Upper lobe of left lung (tissue), 6 donors: ENCODE data around the gene KLF3. TPM values are rescaled to one million over a fixed set of nuclear protein-coding genes. Genes with fewer than 3 reads are reported as not detected.
A peak's percentile ranks its signal among the peaks of the same experiment; 100 is the strongest.

Source experiments
- ATAC-seq, 2 donors: fragments of 200-7000 bp; cut with Tn5 transposase; one replicate each; pipeline ENCODE4 v1.9.1; 2022; ENCODE audit warnings: mild to moderate bottlenecking in 2 of 2, moderate library complexity in 2 of 2; ENCODE audit not compliant: low FRiP score in 2 of 2
- DNase-seq, 2 donors: peaks; one replicate each; pipeline ENCODE4 v3.0.0-alpha.2; 2019 to 2020
- H3K27ac ChIP-seq, 4 donors: fragments of 200-600 bp; sonication (generic); one replicate each; pipeline ENCODE4 v1.5.1; 2016 to 2019
- H3K27me3 ChIP-seq, 4 donors: fragments of 200-600 bp; sonication (generic); one replicate each; pipeline ENCODE4 v1.5.1; 2017 to 2019
- H3K36me3 ChIP-seq, 4 donors: fragments of 200-600 bp; sonication (generic); one replicate each; pipeline ENCODE4 v1.5.1; 2016 to 2019
- H3K4me1 ChIP-seq, 4 donors: fragments of 200-600 bp; sonication (generic); one replicate each; pipeline ENCODE4 v1.5.1; 2018 to 2019
- H3K4me3 ChIP-seq, 4 donors: fragments of 200-600 bp; sonication (generic); one replicate each; pipeline ENCODE4 v1.5.1; 2017 to 2019; ENCODE audit warnings: mild to moderate bottlenecking in 2 of 4, moderate library complexity in 1 of 4
- H3K9me3 ChIP-seq, 4 donors: fragments of 200-600 bp; sonication (generic); one replicate each; pipeline ENCODE4 v1.5.1; 2018 to 2019
- EP300 ChIP-seq, 4 donors: sonication (generic); formaldehyde crosslinking; IDR thresholded peaks; one replicate each; pipeline ENCODE4 v1.5.1; 2017; ENCODE audit warnings: antibody characterized with exemption in 4 of 4, control low read depth in 2 of 4
- POLR2A ChIP-seq, 4 donors: fragments of 450-650 bp; IDR thresholded peaks; one replicate each; pipeline ENCODE4 v1.5.1; 2016 to 2017; ENCODE audit warnings: antibody characterized with exemption in 4 of 4, mild to moderate bottlenecking in 2 of 4
- POLR2AphosphoS5 ChIP-seq, 2 donors: sonication (generic); formaldehyde crosslinking; IDR thresholded peaks; one replicate each; pipeline ENCODE4 v1.5.1; 2017; ENCODE audit warnings: antibody characterized with exemption in 2 of 2
- WGBS, 2 donors: methylation state at CpG; one replicate each; pipeline ENCODE4 v1.1.5; 2017 to 2018; 5-methylcytosine and 5-hydroxymethylcytosine counted together
- total RNA-seq, 6 donors: library from RNA; depleted of rRNA in 4 of 6; stranded (reverse); fragments of >200 nt in 4 of 6; gene quantifications; one replicate each; pipeline versions ENCODE4 v1.1.0 to v1.2.1, GENCODE V29; 2016 to 2021
- TF ChIP-seq, protein P1 (sequence below), 6 experiments: fragments of 450-650 bp in 4 of 6; fragments of 200-600 bp in 2 of 6; sonication (generic) in 2 of 6; IDR thresholded peaks; one replicate each; pipeline ENCODE4 v1.5.1; 2016 to 2019; ENCODE audit warnings: antibody characterized with exemption in 6 of 6
- donor health status: DM: no; HTN: no; CAD: no; lungs with moderate emphysema.
- donor health status: DM: no; HTN: yes; CAD: no; lungs with severe emphysema.

The KLF3 gene
- total RNA-seq, 6 donors from 2014 or later, result 32.5 to 73.9 (median 48.3) TPM

DNA sequence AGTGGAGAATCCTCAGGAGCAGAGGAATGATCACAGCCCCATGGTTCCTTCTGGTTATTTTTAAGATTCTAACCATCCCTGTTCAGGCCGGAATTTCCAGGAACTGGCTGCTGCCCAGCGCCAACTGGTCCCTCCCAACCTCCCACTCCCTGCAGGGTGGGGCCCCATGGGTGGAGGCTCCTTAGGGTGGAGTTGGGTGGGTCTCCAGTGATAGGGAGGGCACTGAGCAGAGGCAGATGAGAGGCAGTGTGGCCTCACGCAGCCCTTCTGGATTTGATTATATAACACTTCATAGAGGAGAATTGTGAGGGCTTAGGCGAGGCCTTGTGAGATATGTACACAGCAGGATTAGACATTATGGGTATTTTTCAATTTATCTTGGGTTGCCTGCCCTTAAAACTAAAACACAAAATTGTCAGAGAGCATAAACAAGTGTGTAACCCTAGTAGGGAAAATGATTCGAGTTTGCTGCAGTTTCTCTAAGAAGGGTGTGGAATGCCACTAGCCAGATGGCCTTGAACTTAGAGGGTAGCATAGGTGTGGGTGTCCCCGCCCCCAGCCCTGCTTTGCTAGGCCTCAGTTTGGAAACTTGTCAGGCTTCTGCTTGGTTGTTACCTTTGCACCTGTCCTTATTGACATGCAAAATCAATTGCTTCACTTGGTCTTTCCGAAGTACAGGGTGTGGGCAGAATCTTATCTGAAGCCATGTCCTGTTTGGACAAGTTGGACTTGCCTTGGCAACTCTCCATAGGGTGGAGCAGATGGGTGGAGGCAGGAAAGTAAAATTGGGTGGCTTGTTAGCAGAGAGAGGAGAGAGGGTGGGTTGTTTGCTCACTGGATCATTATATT is 9.4 kb downstream of the KLF3 start:
- Histone ChIP-seq H3K9me3 (no peaks in the 10 kb centered on the region), H3K36me3 (no peaks in the 10 kb centered on the region), H3K27me3 (no peaks in the 10 kb centered on the region), H3K27ac (peak overlapping the region; percentile 79 to 100 (median 97)), H3K4me1 (peaks cover 86 to 99% (median 94%) of the 10 kb centered on the region in 4 donors), H3K4me3 (peak overlapping the region in 2 of 4 donors; percentile 2 to 24)
- 20 to 22% methylated on average over 6 to 7 of the region's 7 CpGs for WGBS, 2 donors
- TF ChIP-seq POLR2A (IDR thresholded peaks at IDR 0.05), result no peak
- peak; percentile 40 to 69 for TF ChIP-seq POLR2AphosphoS5 (IDR thresholded peaks at IDR 0.05)
- TF ChIP-seq EP300 (IDR thresholded peaks at IDR 0.05), result peak in 2 of 4 donors; percentile 71 to 72
- TF ChIP-seq, protein P1, sequence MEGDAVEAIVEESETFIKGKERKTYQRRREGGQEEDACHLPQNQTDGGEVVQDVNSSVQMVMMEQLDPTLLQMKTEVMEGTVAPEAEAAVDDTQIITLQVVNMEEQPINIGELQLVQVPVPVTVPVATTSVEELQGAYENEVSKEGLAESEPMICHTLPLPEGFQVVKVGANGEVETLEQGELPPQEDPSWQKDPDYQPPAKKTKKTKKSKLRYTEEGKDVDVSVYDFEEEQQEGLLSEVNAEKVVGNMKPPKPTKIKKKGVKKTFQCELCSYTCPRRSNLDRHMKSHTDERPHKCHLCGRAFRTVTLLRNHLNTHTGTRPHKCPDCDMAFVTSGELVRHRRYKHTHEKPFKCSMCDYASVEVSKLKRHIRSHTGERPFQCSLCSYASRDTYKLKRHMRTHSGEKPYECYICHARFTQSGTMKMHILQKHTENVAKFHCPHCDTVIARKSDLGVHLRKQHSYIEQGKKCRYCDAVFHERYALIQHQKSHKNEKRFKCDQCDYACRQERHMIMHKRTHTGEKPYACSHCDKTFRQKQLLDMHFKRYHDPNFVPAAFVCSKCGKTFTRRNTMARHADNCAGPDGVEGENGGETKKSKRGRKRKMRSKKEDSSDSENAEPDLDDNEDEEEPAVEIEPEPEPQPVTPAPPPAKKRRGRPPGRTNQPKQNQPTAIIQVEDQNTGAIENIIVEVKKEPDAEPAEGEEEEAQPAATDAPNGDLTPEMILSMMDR (IDR thresholded peaks at IDR 0.05), result no peak
- ATAC-seq (peak; percentile 76 to 78), DNase-seq (peak; percentile 21 to 67)

DNA sequence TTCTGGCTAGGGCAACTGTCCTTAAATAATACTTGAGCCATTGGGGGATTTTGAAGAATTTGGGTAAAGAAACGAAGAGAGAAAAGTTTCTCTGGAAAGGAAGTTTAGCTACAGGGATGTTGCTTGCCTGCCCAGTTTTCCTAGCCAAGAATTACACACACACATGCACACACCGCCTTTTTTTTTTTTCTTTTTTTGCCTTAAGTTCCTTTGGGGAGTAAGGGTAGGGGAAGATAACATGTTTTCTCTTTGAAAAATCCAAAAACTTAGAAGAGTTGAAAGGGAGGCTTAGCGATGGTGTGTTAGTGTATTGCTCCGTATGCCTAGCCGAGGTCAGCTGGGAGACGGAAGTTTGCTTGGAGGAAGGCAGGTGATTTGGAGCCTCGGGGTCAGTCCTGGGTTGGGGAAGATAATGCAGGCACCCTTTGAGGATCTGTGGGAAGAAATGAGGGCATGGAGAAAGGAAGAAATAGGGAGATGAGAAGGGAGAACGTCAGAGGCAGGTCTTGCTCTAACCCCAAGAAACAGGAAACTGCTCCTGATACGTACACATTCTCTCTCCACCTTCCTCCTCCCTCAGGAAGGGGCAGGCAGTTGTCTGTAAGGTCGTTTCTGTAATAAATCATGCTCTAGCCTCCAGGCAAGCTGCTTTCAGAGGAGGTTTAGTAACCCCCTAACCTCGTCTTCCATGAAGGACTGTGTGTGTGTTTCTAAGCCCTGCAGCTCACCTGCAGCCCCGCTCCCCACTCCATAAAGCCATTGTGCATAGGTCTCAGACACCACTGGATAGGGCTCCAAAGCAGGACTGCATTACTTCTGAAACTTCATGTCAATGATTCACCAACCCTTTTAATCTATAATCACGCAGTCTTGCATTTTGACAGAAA is 10.5 kb downstream of the KLF3 start:
- Histone ChIP-seq H3K27ac (peak overlapping the region; percentile 79 to 100 (median 97)), H3K4me1 (peaks cover 78 to 89% (median 84%) of the 10 kb centered on the region in 4 donors), H3K27me3 (no peaks in the 10 kb centered on the region), H3K9me3 (no peaks in the 10 kb centered on the region), H3K36me3 (no peaks in the 10 kb centered on the region), H3K4me3 (peak overlapping the region in 2 of 4 donors; percentile 2 to 24)
- ATAC-seq (no peak), DNase-seq (no peak)
- TF ChIP-seq, protein P1 (IDR thresholded peaks at IDR 0.05), result no peak
- no peak for TF ChIP-seq POLR2A (IDR thresholded peaks at IDR 0.05)
- TF ChIP-seq EP300 (IDR thresholded peaks at IDR 0.05), result no peak
- TF ChIP-seq POLR2AphosphoS5 (IDR thresholded peaks at IDR 0.05), result no peak
- 19 to 25% methylated on average over 13 of the region's 13 CpGs for WGBS, 2 donors

DNA sequence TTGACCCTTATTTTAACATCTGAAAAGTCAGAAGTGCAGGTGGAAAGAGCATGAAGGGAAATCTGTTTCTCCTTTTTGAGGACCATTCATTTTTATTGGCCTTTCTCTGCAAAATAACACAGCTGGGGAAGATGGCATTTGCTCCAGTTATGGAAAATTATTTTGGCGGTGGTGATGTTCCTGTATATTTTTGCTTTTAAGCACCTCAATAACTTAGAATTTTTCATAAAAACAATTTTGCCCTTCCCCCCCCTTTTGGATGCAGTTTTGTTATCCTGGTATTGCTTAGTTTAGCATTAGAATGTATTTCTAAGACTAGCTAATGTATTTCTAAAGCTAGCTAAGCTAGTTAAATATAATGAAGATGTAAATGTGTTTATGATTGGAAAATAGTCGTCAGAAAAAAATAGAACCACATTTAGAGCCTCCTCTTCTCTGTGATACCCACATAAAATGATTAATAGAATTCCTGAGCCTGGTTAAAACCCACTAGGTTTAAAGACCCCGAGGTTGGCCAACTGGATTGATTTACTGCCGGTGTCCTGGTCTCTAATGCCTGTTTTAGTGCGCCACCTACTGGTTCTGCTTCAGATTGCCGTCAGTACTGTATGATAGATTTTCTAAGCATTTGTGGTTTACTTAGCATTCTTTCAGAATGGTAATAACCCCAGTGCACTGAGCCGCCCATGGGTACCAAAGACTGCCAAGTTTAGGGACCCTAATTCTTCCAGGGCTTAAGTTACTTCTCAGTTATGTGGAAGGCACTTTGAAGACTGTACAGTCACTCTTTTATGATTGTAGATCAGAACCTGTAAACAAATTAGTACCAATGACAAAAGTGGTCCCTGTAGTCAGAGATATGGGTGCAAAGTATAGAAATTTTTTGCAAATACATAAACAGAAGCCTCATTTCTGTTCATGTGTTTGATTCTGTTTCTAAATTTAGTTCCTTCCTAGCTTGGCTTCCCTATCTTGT is 11.4 kb downstream of the KLF3 start:
- Histone ChIP-seq H3K27ac (peak overlapping the region; percentile 79 to 100 (median 97)), H3K4me3 (peak overlapping the region in 1 of 4 donors; percentile 24)
- ATAC-seq, result peak; percentile 63 to 74

More for the DNA sequence above, 11.4 kb downstream of the KLF3 start:
- peaks cover 0 to 4% (median 3%) of the 10 kb centered on the region in 4 donors for H3K36me3 ChIP-seq
- peaks cover 69 to 83% (median 79%) of the 10 kb centered on the region in 4 donors for H3K4me1 ChIP-seq
- WGBS, 2 donors, result 9 to 11% methylated on average over 7 of the region's 7 CpGs
- TF ChIP-seq, protein P1 (IDR thresholded peaks at IDR 0.05), result peak; percentile 74 to 86 (median 82)
- TF ChIP-seq POLR2A (IDR thresholded peaks at IDR 0.05), result no peak
- H3K27me3 ChIP-seq, result no peaks in the 10 kb centered on the region
- no peaks in the 10 kb centered on the region for H3K9me3 ChIP-seq
- DNase-seq, result peak in 1 of 2 donors; percentile 79
